Hippocampal formation (tissue), 2 donors: ENCODE results near the gene AP1G2.

Experiments used
- DNase-seq, 2 donors: peaks; one replicate each; lab custom pipeline; 2025; lab: John Stamatoyannopoulos, UW

The AP1G2 gene

GRCh38 chr14:23518709-23519108 is 48.9 kb downstream of the AP1G2 start:
- DNase-seq = no peak

- no peak for DNase-seq
Measured at GRCh38 chr14:23517650-23518326, 49.8 kb downstream of the AP1G2 start.

GRCh38 chr14:23514644-23514957 is 53.0 kb downstream of the AP1G2 start:
- DNase-seq = peak in 1 of 2 donors; percentile 68

GRCh38 chr14:23513818-23514643 is 53.6 kb downstream of the AP1G2 start:
- DNase-seq = peak in 1 of 2 donors; percentile 74

- peak; percentile 90 to 94 for DNase-seq
Measured at GRCh38 chr14:23513005-23513817, 54.4 kb downstream of the AP1G2 start.

GRCh38 chr14:23512156-23512555 is 55.4 kb downstream of the AP1G2 start:
- no peak for DNase-seq
